HepG2 (cell line): ENCODE measurements around the gene OSBPL3. TPM values are rescaled to one million over a fixed set of nuclear protein-coding genes. Genes with fewer than 3 reads are reported as not detected.

Source experiments
- AGO1 ChIP-seq: fragments of 200-400 bp; formaldehyde crosslinking; IDR thresholded peaks from 2 replicates; pipeline ENCODE4 v1.6.1; 2017; ENCODE audit warnings: mild to moderate bottlenecking, low read depth, low read length, moderate library complexity; ENCODE audit not compliant: poor library complexity, severe bottlenecking
- CCDC6 ChIP-seq: sonication (generic); formaldehyde crosslinking; IDR thresholded peaks from 2 replicates; pipeline ENCODE4 v1.8.1; 2022; ENCODE audit warnings: mild to moderate bottlenecking, missing genetic modification reagents, moderate library complexity
- CEBPB ChIP-seq: IDR thresholded peaks from 2 replicates; pipeline ENCODE4 v1.6.1; 2011; ENCODE audit warnings: low read depth, low read length, improper control_type of control experiment, borderline replicate concordance
- DMAP1 ChIP-seq: IDR thresholded peaks from 2 replicates; pipeline ENCODE4 v1.6.1; 2016
- JDP2 ChIP-seq: sonication (generic); formaldehyde crosslinking; IDR thresholded peaks from 2 replicates; pipeline ENCODE4 v1.8.1; 2022; ENCODE audit warnings: missing genetic modification reagents, borderline replicate concordance
- KLF16 ChIP-seq, 2 experiments: sonication (generic) in 1 of 2; formaldehyde crosslinking in 1 of 2; IDR thresholded peaks; 2 replicates each; pipeline versions ENCODE4 v1.6.1 to v1.8.0; 2016 to 2023; ENCODE audit warnings: missing genetic modification reagents in 2 of 2, missing compliant biosample characterization in 1 of 2
- MAX ChIP-seq: IDR thresholded peaks from 2 replicates; pipeline ENCODE4 v1.6.1; 2012; ENCODE audit warnings: inconsistent platforms
- MIXL1 ChIP-seq: IDR thresholded peaks from 2 replicates; pipeline ENCODE4 v1.6.1; 2016
- PHF20 ChIP-seq: sonication (generic); formaldehyde crosslinking; IDR thresholded peaks from 2 replicates; pipeline ENCODE4 v1.5.0; 2020; ENCODE audit warnings: mild to moderate bottlenecking, missing genetic modification reagents
- REPIN1 ChIP-seq: sonication (generic); formaldehyde crosslinking; IDR thresholded peaks from 2 replicates; pipeline ENCODE4 v1.8.0; 2022; ENCODE audit warnings: missing genetic modification reagents, low read depth, mild to moderate bottlenecking, borderline replicate concordance
- REST ChIP-seq, 2 experiments: IDR thresholded peaks; 2 replicates each; pipeline ENCODE4 v1.6.1; 2011 to 2012; ENCODE audit warnings: low read length in 2 of 2, borderline replicate concordance in 1 of 2, low read depth in 1 of 2, mild to moderate bottlenecking in 1 of 2, moderate library complexity in 1 of 2
- SMAD3 ChIP-seq: sonication (generic); formaldehyde crosslinking; IDR thresholded peaks from 2 replicates; pipeline ENCODE4 v1.4.0; 2020; ENCODE audit warnings: missing genetic modification reagents
- ZFP36 ChIP-seq: fragments of 150-350 bp; IDR thresholded peaks from 2 replicates; pipeline ENCODE4 v1.6.1; 2018; ENCODE audit warnings: borderline replicate concordance, low read length, low read depth; ENCODE audit not compliant: partially characterized antibody
- ZNF335 ChIP-seq: sonication (generic); formaldehyde crosslinking; IDR thresholded peaks from 2 replicates; pipeline ENCODE4 v1.4.0; 2020; ENCODE audit warnings: missing genetic modification reagents
- ZNF407 ChIP-seq: sonication (generic); formaldehyde crosslinking; IDR thresholded peaks from one replicate; pipeline ENCODE4 v1.5.1; 2020; ENCODE audit warnings: mild to moderate bottlenecking, missing genetic modification reagents; ENCODE audit errors: not compliant biosample characterization
- ZNF496 ChIP-seq: sonication (generic); formaldehyde crosslinking; IDR thresholded peaks from 2 replicates; pipeline ENCODE4 v1.8.1; 2023; ENCODE audit warnings: mild to moderate bottlenecking, moderate library complexity, missing genetic modification reagents; ENCODE audit not compliant: insufficient replicate concordance
- ZNF775 ChIP-seq: sonication (generic); formaldehyde crosslinking; IDR thresholded peaks from 2 replicates; pipeline ENCODE4 v1.4.0; 2020; ENCODE audit warnings: missing genetic modification reagents, mild to moderate bottlenecking, moderate library complexity, borderline replicate concordance
- ZSCAN9 ChIP-seq: IDR thresholded peaks from 2 replicates; pipeline ENCODE4 v1.6.1; 2016; ENCODE audit warnings: borderline replicate concordance
- polyA plus RNA-seq, 8 experiments: library from polyadenylated mRNA; depleted of rRNA in 3 of 8; stranded (reverse) in 7 of 8; unstranded in 1 of 8; fragments of >200 nt; fragmentation: Illumina TruSeq in 4 of 8; extraction: Trizol in 4 of 8; gene quantifications; 2 replicates each; pipeline versions ENCODE4 v1.2.1 to v1.2.3, GENCODE V29; 2011 to 2016; ENCODE audit warnings: low read depth in 4 of 8, missing spikeins in 1 of 8, mixed read lengths in 1 of 8; ENCODE audit not compliant: insufficient read depth in 1 of 8
- total RNA-seq, 5 experiments: library from RNA; depleted of rRNA; stranded (reverse); fragments of >200 nt; fragmentation: Illumina TruSeq; extraction: Trizol; gene quantifications; 2 replicates each; pipeline ENCODE4 v1.2.3, GENCODE V29; 2016; ENCODE audit warnings: low read depth in 1 of 5

The OSBPL3 gene
- total and polyA plus RNA-seq, 2 of the 13 experiments (the other 11 are each of a cell fraction or from before 2014, with no cell fraction given) = 8.8 to 28.9 TPM

- peak; percentile 65 for TF ChIP-seq ZNF407 (CRISPR knock-in tag)
- peak; percentile 32; the same call in 1 of the 2 replicates for TF ChIP-seq REPIN1 (CRISPR knock-in tag)
- no peak; the same call in 1 of the 2 replicates for TF ChIP-seq PHF20 (CRISPR knock-in tag)
- TF ChIP-seq ZSCAN9 (CRISPR knock-in tag) = peak; percentile 47; the same call in 1 of the 2 replicates
- peak; percentile 48; the same call in 1 of the 2 replicates for TF ChIP-seq ZNF335 (CRISPR knock-in tag)
- TF ChIP-seq AGO1 = no peak
- peak; percentile 52; the same call in 1 of the 2 replicates for TF ChIP-seq MIXL1
- TF ChIP-seq DMAP1 (CRISPR knock-in tag) = peak; percentile 69; the same call in 1 of the 2 replicates
- TF ChIP-seq KLF16 (CRISPR knock-in tag; IDR thresholded peaks at IDR 0.05) = peak in 1 of 2 experiments; percentile 60; a peak in 2 of 4 replicates
- TF ChIP-seq ZFP36 = no peak
- TF ChIP-seq REST (IDR thresholded peaks at IDR 0.05; ENCODE audit: borderline replicate concordance in 1 of 2, low read depth in 1 of 2, low read length in 2 of 2) = no peak
- no peak for TF ChIP-seq CCDC6 (CRISPR knock-in tag)
- TF ChIP-seq SMAD3 (CRISPR knock-in tag) = no peak
- no peak for TF ChIP-seq ZNF496
- no peak for TF ChIP-seq CEBPB
- TF ChIP-seq JDP2 (CRISPR knock-in tag) = no peak
- TF ChIP-seq MAX = peak; percentile 83
- TF ChIP-seq ZNF775 = no peak
Measured at GRCh38 chr7:24979863-24980533, at the start of gene OSBPL3 (continued).
